NCI-H1694 treated with DMSO at 0.1 percent for 48 hours (cell line): Measurements from ENCODE around the gene OR2A5.
"Not testable (repeated sequence)": the region's sequence is repeated elsewhere in the genome, so short reads cannot be mapped to it uniquely, and the experiment has no call there.

ENCODE experiments used
- DNase-seq: peaks from one replicate; lab custom pipeline; 2025; lab: John Stamatoyannopoulos, UW

OR2A5 gene

DNA sequence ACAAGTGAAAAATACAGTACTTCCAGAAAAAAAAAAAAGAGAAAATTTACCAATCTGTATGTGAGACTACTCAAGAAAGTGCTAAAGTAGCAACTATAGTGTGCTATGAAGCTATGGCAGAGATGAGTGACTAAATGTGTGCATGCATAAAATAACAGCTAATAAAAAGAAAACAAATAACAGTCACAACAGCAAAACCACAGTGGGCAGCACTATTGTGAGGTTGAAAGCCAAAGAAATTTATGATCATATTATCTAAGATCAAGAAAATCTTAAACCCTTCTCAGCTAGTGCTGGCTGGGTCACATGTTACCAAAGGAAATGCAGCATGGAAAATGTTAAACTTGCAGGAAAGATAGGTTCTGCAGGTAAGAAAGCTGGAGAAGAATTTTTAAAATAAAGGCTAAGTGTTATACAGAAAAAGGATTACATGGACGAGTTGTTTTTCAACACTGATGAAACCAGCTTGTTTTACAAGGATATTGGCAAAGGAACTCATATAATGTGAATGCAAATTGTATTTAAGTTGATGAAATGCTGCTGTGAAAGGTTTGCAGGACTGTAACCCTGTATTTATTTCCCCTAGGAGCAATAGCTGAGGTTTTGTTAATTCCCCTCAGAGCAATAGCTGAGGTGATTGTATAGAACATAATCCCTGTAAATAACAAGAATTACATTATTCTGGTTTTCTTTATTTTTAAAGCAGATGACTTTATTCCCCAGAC lies 15.6 kb upstream of the OR2A5 start:
- DNase-seq, result no peak

DNA sequence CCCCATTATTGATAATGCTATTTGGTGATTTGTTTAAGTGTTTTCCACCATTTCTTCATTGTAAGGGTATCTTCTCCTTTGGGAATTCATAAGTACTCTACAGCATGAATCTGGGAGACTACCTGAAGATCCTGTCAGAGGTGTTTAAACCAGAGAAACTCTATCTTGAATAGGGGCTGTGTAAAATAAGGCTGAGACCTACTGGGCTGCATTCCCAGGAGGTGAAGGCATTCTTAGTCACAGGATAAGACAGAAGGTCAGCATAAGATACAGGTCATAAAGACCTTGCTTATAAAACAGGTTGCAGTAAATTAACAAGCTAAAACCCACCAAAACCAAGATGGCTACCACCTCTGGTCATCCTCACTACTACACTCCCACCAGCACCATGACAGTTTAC lies 13.4 kb upstream of the OR2A5 start:
- no peak for DNase-seq

DNA sequence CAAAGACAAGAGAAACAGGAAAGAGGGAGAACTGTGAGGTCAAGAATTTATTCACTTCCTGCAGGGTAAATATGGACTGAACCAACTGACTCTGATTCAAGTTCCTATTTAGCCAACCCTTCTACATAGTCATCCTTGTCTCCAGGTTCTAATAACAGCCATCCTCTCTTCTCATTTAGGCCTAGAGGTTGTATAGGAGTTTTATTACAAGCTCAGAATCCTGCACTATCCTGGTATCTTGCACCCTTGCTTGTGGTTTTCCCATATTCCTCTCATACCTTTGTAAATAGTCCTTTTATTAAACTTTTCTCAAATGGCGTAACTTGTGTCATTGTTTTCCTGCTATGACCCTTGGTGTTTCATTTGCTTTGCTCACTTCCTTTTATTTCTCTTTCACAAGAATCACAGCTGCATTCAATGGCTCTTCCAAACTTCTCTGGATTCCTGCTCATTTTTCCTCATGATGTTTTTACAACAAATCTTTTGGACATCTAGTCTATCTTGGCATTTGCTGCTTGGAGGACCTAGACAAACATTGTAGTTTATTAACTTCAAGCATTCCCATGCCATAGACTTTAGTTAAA lies 12.4 kb upstream of the OR2A5 start:
- DNase-seq, result no peak

DNA sequence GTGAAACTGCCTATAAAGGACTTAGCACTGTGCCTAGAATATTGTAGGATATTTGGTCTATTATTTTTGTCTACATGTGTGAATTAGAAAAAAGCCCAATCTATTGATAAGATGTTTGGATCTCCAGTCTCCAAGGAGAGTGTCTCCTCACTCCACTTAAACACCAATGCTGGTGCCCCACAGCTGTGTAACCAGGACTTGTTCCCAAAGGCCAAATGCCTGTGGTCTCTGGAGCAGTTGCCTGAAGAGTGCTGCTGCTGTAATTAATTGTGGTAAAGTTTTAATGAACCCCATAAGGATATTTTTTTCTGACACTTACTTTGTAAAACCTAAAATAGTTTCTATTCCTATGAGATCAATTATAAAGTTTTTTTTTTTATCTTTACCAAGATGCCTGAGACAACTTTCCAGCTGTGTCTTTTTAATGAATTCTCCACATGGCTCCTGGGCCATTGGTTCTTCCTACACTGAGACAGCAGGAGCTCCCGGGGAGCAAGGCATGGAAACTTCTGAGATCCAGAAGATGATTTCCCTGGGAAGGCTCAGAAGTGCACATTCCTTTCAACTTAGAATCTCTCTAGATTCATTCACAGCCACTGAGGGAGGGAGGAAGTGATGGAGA lies 11.2 kb upstream of the OR2A5 start:
- no peak for DNase-seq

DNA sequence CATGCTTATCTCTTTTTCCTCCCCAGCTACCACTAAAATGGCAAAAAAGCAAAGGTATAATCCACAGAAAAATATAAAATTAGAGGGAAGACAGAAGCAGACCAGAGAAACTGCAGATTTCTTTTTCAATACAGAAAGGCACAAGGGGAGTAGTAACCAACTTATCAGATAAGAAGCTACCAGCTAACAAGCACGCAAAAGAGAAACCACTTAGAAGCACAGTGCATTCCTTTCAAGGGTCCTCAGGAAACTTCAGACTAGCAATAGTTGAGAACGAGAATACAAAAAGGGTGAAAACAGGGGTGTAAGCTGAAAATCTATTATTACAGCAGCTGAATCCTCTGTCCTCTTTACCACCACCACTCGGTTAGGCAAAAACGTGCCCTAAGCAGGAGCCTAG lies 9.9 kb upstream of the OR2A5 start:
- DNase-seq, result no peak

DNA sequence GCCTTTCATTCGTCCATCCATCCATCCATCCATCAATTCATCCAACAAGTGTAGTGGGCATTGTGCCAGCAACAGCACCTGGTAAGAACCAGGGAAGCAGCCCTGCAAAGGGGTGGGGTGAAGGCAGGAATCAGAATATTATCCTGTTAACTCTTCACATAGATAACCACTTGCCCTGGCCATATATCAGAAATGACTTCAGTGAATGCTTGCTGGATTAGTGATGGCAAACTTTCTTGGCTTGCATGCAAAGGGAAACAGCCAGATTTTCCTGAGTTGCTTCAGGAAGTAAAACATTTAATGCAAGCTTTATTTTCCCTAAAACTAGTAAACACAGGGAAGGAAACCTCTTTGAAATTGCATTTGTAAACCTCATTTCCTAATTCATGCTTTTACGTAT lies 743 bp downstream of the OR2A5 start:
- DNase-seq, result no peak

DNA sequence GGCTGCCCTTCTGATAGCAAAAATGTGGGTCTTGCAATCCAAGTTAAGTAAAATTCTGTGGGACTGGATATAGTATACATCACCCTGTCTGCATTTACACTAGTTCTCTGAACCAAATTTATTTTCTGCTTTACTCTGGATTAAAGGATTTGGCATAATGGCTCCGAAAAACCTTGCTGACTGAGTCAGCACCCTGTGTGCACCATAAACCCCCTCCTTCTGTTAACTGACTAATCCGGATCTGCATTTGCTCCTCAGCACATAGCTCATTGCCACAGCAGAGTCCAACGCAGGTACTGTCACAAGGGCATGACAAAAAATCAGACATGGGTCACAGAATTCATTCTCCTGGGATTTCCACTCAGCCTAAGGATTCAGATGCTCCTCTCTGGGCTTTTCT lies 1.3 kb downstream of the OR2A5 start:
- no peak for DNase-seq

DNA sequence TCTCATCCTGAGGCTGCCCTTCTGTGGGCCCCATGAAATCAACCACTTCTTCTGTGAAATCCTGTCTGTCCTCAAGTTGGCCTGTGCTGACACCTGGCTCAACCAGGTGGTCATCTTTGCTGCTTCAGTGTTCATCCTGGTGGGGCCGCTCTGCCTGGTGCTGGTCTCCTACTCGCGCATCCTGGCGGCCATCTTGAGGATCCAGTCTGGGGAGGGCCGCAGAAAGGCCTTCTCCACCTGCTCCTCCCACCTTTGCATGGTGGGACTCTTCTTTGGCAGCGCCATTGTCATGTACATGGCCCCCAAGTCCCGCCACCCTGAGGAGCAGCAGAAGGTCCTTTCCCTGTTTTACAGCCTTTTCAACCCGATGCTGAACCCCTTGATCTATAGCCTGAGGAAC lies 2.1 kb downstream of the OR2A5 start:
- not testable (repeated sequence) for DNase-seq

DNA sequence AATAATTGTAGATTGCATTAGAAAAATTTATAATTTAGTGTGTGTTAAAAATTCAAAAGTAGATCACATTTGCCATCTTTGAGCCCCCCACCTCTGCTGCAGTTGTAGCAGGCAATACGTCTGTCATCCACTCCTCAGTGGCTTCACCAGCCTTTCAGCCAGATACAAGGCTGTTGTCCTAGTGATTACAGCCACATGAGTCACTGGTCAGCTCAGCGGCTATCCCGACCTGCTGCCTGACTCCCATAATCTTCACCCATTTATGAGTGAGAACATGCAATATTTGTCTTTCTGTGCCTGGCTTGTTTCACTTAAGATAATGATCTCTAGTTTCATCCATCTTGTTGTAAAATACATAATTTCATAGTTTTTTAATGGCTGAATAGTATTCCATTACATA lies 9.2 kb downstream of the OR2A5 start:
- no peak for DNase-seq

DNA sequence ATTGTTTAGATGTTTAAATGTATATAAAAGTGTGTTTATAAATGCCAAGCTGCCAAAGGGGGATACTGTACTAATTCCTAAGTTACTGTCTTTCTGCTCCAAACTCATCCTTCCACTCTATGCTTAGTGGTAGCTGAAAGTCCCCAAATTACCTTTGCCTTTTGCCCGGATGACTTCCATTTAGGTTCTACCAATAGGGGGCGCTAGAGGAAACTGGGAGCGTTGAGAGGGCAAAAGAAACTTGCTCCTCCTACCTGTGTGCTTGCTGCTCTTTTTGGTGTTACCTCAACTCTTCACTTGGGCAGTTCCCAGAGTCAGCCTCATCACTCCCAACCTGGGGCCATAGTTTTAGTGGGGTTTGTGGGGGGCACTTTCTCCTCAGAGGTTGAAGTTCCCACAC lies 15.0 kb downstream of the OR2A5 start:
- no peak for DNase-seq

DNA sequence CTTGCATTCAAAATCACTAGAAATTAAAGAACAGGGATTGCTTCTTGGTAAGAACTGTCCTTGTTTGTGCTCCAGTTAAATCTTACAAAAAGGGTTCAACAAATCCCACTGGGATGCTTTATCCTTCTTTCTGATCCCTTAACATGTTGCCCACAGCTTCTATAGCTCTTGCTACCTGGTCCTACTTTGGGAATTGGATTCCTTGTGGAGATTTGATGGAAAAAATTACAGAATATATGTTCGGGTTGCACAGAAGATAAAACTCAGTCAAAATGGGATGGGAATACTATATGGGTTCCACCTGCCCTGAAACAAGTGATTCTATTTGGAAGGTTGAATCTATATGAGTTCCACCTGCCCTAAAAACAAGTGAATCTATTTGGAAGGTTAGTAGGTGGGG lies 20.8 kb downstream of the OR2A5 start, which contains the start of gene OR2A25:
Gene OR2A25 (plus strand): TSS at position 301 of the 400 bp plus-strand sequence. CDS start 4,409 bp downstream, outside the sequence.
- no peak for DNase-seq

DNA sequence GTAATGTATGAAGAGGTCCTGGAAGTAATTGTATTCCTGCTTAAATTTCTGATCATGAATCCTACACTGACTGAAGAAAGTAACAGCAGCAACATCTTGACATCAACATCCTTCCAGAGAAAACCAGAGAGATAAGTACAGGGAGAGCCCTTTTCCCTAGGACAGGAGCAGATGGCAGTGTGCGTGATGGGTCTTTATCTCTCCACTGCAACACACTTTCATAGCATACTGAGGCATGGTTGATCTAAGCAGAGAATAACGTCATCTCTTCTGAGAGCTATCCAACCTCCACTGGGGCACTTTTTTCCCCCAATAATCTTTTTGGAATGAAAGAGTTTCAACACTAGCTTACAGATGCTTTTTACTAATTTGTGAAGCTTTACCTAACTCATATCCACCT lies 21.2 kb downstream of the OR2A5 start:
- no peak for DNase-seq

DNA sequence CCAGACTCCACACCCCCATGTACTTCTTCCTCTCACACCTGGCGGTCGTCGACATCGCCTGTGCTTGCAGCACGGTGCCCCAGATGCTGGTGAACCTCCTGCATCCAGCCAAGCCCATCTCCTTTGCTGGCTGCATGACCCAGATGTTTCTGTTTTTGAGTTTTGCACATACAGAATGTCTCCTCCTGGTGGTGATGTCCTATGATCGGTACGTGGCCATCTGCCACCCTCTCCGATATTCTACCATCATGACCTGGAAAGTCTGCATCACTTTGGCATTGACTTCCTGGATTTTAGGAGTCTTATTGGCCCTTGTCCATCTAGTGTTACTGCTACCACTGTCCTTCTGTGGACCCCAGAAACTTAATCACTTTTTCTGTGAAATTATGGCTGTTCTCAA lies 25.6 kb downstream of the OR2A5 start:
- no peak for DNase-seq

DNA sequence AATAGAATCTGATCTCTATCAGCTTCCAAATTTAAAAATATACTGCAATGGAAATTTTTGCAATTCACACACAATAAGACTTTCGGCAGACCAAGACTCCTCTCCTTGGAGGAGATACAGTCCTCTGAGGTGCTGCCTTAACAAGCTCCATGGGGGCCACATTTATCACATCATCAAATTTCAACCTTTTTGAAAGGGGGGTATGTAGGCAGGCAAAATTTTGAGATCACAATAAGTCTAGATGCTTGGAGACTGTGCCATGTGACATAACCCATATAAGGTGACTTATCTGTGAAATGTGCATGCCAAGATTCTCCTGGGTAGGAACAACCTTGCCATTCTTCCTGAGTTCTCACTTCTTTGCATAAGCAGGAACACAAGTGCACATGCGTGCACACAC lies 37.2 kb downstream of the OR2A5 start, which contains the start of gene OR2A12:
Gene OR2A12 (plus strand): TSS at position 301 of the 400 bp plus-strand sequence. CDS start 8,830 bp downstream, outside the sequence.
- no peak for DNase-seq

DNA sequence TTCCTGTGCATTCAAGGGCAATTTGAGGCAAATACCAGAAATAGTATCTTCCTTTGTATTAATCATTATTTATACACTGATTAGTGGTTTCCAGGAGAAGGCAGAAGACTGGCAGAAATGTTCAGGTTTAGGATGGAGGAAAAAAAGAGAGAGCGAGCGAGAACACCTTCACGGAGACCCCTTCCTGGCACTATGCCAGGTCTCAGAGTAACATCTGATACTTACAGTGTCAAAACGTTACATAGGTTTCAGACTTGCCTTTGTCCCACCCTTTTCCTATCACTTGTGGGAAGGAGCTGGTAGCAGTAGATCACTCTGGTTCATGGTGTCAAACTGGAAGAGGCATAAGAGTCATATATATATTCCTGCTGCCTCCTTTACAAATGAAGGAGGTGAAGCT lies 38.0 kb downstream of the OR2A5 start:
- DNase-seq, result no peak

DNA sequence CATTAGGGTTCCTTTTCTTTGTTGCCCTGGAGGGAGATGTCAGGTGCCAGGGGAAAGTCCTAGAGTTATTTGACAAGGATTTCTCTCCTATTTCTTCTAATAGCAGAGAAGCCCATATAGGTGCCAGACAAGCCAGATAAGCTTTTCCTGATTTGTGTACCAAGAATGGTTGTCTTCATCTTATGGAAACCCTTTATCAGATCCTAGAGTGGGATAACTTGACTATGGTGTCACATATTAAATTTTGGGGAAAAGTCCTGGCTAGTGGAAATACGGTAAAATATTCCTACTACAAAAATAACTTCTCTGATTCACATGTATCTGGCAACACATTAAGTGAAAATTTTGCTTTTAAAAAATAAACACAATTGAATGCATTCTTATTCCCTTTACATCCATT lies 38.5 kb downstream of the OR2A5 start:
- DNase-seq, result no peak

DNA sequence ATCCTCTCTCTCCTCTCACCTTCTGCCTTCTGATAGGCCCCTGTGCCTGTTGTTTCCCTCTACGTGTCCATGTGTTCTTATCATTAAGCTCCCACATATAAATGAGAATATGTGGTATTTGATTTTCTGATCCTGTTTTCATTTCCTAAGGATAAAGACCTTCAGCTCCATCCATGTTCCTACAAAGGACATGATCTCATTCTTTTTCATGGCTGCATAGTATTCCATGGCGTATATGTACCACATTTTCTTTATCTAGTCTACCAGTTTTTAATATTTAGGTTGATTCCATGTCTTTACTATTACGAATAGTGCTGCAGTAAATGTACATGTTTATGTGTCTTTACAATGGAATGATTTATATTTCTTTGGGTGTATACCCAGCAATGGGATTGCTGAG lies 41.9 kb downstream of the OR2A5 start:
- no peak for DNase-seq

DNA sequence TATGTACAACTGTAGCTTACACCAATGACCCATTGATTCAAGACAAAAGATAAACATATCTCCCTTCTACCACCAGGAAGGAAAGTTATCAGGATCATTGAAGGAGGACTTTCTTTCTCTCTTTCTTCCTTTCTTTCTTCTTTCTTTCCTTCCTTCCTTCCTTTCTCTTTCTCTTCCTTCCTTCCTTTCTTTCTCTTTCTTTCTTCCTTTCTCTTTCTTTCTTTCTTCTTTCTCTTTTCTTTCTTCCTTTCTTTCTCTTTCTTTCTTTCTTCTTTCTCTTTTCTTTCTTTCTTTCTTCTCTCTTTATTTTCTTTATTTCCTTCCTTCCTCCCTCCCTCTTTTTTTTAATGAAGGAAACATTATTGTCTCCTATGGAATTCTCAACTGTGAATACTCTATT lies 50.0 kb downstream of the OR2A5 start:
- no peak for DNase-seq

DNA sequence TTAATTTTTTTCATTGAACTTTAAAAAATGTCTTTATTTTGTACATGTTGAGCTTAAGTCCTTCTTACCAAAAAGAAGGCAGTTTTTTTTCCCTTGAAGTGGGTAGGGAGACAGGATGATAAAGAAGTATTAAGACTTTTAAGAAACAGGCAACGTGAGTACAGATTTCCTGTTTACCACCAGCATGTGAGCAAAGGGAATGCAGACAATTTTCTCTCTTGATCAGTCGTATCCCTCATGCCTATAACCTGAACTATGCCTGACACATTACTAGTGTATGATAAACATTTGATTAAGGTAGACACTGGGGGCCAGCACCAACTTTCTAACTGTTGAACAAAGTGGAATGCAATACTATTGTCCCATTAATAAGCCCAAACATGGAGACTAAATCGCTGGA lies 51.9 kb downstream of the OR2A5 start:
- no peak for DNase-seq

DNA sequence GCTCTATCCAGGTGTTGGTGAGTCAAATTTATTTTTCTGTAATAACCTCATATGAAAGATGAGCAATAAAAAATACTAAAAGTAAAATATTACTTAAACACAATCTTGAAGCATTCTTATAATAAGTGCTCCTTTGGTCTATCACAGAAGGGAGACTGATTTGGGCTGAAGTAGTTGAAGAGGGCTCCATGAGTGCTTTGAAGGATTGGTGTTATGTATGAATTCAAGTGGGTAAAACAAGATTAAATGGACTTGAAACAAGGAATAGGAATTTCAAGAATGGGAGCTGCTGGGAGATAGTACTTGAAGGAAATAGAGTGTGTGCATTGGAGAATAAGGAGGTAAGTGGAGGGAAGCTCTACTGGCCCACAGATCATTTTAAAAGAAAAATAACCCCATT lies 53.3 kb downstream of the OR2A5 start:
- no peak for DNase-seq

DNA sequence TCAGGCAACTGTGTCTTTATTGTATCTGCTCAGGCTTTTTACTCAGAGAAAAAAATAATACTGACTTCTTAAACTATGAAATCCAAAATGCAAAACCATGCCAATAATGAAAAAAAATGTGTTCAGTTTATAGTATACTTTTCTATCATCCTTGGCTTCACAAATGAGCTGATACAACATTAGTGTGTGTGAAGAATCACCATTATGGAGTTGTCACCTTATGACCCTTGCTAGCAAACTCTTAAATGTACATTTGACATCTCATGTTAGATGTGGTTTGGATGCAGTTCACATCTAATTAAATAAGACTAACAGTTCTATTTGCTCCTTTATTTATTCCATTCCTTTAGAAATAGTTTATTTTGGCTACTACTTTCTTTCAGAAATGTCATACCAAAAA lies 56.5 kb downstream of the OR2A5 start:
- DNase-seq, result no peak
